ENCODE data around the gene GLRX3. TPM values are rescaled to one million over a fixed set of nuclear protein-coding genes. Genes with fewer than 3 reads are reported as not detected.

Gene GLRX3
- 88.1 and 93.8 TPM in 2 replicates for polyA plus RNA-seq (2012; rRNA removed)
- 91.5 and 117 TPM in 2 replicates for polyA plus RNA-seq (2012; cell fraction: cytosol; rRNA removed)
- polyA plus RNA-seq (2012; cell fraction: nucleus; rRNA removed), result 63.8 and 91.4 TPM in 2 replicates

GRCh38 chr10:130136226-130137089 lies at the start of gene GLRX3:
Gene GLRX3, plus strand, starts transcription at chr10:130136391. Its CDS starts 30 bp downstream, at chr10:130136421.
- DNase-seq, result peak; percentile 98
- peak within 1 kb of the TSS; percentile 80 to 81 for H3K4me3 ChIP-seq (ENCODE audit: low read depth in 2 of 2, low read length in 1 of 2)
- peaks cover 49% of the 10 kb centered on the region for H3K79me2 ChIP-seq (ENCODE audit: insufficient read depth)
- H3K9ac ChIP-seq, result peak within 1 kb of the TSS; percentile 86
- 0% methylated on average over 7 of the region's 96 CpGs for WGBS (ENCODE audit: low lambda C conversion rate)
- H3K9me2 ChIP-seq, result no peaks in the 10 kb centered on the region
- no peaks in the 10 kb centered on the region for H3K27me3 ChIP-seq (ENCODE audit: insufficient read depth)
- CTCF ChIA-PET, result interaction anchor here (0.6 to 3.5 kb wide), 3 partner anchors 9 to 26 kb away, joined by 3 to 17 read pairs (median 14); partner anchors contain the start of gene C10orf143
- H3K36me3 ChIP-seq (replicated peaks in 1 of 2; ENCODE audit: control insufficient read depth in 1 of 2, insufficient read depth in 2 of 2, low read length in 1 of 2), result peaks cover 0 to 11% of the 10 kb centered on the region in 2 experiments
- no peaks in the 10 kb centered on the region for H3K9me3 ChIP-seq
- peak within 1 kb of the TSS; percentile 66 to 72 for H3K27ac ChIP-seq (ENCODE audit: low read depth in 2 of 2, low read length in 1 of 2)
- H4K20me1 ChIP-seq (ENCODE audit: insufficient read depth), result peaks cover 46% of the 10 kb centered on the region
- H3K4me2 ChIP-seq, result peak within 1 kb of the TSS; percentile 98
- H3K4me1 ChIP-seq (ENCODE audit: control insufficient read depth in 1 of 2, insufficient read depth in 2 of 2, low read depth in 1 of 2, low read length in 1 of 2), result peaks cover 9 to 16% of the 10 kb centered on the region in 2 experiments; a peak in 1 of 4 replicates
- H3F3A ChIP-seq (replicated peaks; ENCODE audit: insufficient read depth), result peaks cover 3% of the 10 kb centered on the region
- POLR2A ChIA-PET, result interaction anchor here (0.5 to 3.6 kb wide), 3 partner anchors 9 to 1463 kb away, joined by 3 to 49 read pairs (median 5); partner anchors contain the start of gene C10orf143
- H2AFZ ChIP-seq (ENCODE audit: low read depth), result peak within 1 kb of the TSS; percentile 95
- TF ChIP-seq GABPA (IDR thresholded peaks at IDR 0.05; ENCODE audit: low read depth), result peak; percentile 44; the same call in 1 of the 2 replicates
- no peak for TF ChIP-seq USF1 (IDR thresholded peaks at IDR 0.05; ENCODE audit: borderline replicate concordance, low read depth)
- TF ChIP-seq EZH2phosphoT487 (IDR thresholded peaks at IDR 0.05; ENCODE audit: borderline replicate concordance, low read depth), result no peak
- no peak for TF ChIP-seq RFX5 (IDR thresholded peaks at IDR 0.05; ENCODE audit: low read length)
- TF ChIP-seq MXI1 (IDR thresholded peaks at IDR 0.05; ENCODE audit: low read depth, low read length), result peak; percentile 74; the same call in 1 of the 2 replicates
- TF ChIP-seq FOXJ3 (CRISPR knock-in tag; IDR thresholded peaks at IDR 0.05), result no peak; the same call in 1 of the 2 replicates
- TF ChIP-seq CHD2 (IDR thresholded peaks at IDR 0.05; ENCODE audit: low read length, partially characterized antibody), result peak; percentile 51
- no peak for TF ChIP-seq GATA2 (CRISPR knock-in tag; IDR thresholded peaks at IDR 0.05)
- TF ChIP-seq ELF1 (IDR thresholded peaks at IDR 0.05), result 0 out of 2 replicates have a peak, but pooled peaks have one; percentile 40
- no peak for TF ChIP-seq RXRA (IDR thresholded peaks at IDR 0.05; ENCODE audit: borderline replicate concordance, low read depth)
- 0 out of 2 replicates have a peak, but pooled peaks have one; percentile 29 for TF ChIP-seq TEAD4 (IDR thresholded peaks at IDR 0.05; ENCODE audit: borderline replicate concordance, insufficient read depth)
- TF ChIP-seq RAD21 (IDR thresholded peaks at IDR 0.05; ENCODE audit: low read length), result no peak
- peak; percentile 90 for TF ChIP-seq POLR2AphosphoS5 (IDR thresholded peaks at IDR 0.05; ENCODE audit: low read depth, low read length)
- no peak for TF ChIP-seq PBX3 (IDR thresholded peaks at IDR 0.05)
- no peak for TF ChIP-seq FOXM1 (IDR thresholded peaks at IDR 0.05; ENCODE audit: low read depth)
- TF ChIP-seq REST (IDR thresholded peaks at IDR 0.05; ENCODE audit: low read depth, low read length), result 0 out of 2 replicates have a peak, but pooled peaks have one; percentile 58
- 0 out of 2 replicates have a peak, but pooled peaks have one; percentile 42 for TF ChIP-seq ZBTB33 (IDR thresholded peaks at IDR 0.05; ENCODE audit: borderline replicate concordance, low read depth)
- peak; percentile 98 for TF ChIP-seq TAF1 (IDR thresholded peaks at IDR 0.05; ENCODE audit: borderline replicate concordance, low read depth, low read length)
- no peak for TF ChIP-seq SMC3 (IDR thresholded peaks at IDR 0.05; ENCODE audit: low read depth, low read length)
- TF ChIP-seq MEF2A (IDR thresholded peaks at IDR 0.05; ENCODE audit: borderline replicate concordance, low read depth), result no peak
- no peak for TF ChIP-seq RCOR1 (IDR thresholded peaks at IDR 0.05; ENCODE audit: low read length)
- TF ChIP-seq SIN3A (IDR thresholded peaks at IDR 0.05; ENCODE audit: borderline replicate concordance, low read depth, low read length), result peak; percentile 68; the same call in 1 of the 2 replicates
- TF ChIP-seq YY1 (IDR thresholded peaks at IDR 0.05; ENCODE audit: low read depth), result peak; percentile 95
- TF ChIP-seq JUND (IDR thresholded peaks at IDR 0.05), result no peak
- TF ChIP-seq TCF12 (IDR thresholded peaks at IDR 0.05), result no peak
- peak; percentile 79 for TF ChIP-seq NRF1 (IDR thresholded peaks at IDR 0.05; ENCODE audit: low read depth, low read length)
